ENCODE data around the gene STXBP6.

The STXBP6 gene

DNA sequence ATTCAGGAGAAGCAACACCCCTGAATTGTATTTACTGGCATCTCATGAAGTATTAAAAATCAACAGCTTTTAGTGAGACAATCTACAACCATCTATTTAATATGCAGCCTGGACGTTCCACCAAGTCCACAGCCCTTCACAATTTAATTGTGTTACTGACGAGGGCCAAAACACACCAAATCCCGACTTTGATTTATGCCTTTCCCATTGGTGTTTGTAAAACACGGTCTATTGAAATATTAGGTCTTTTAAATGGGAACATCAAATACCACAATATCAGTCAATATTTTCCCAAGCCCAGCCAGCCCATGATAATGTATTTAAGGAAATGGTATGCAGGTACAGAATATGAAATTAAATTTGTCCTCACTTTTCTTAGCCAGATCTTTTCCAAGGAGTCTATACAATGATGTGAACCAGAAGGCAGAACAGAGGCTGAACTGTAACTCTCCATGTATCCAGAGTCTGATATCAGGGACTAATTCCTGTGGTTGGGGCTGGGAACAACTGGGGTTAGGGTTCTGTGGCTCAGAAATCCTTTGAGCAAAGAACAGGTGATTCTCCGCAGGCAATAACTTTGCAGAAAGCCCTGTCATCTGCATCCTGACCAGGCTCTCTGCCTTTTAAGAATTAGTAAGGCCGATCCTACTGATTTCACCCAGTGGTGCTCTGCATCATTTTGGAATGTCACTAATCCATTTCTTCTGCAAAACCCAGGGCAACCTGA lies 236.7 kb downstream of the STXBP6 start:
- Histone ChIP-seq H3K27me3 (ENCODE audit: low read length) (no peaks in the 10 kb centered on the region), H3K9ac (ENCODE audit: low read length) (no peak overlapping the region), H3K79me2 (ENCODE audit: insufficient read depth, low read length) (no peaks in the 10 kb centered on the region), H3F3A (ENCODE audit: insufficient read depth) (no peaks in the 10 kb centered on the region), H3K9me2 (replicated peaks; ENCODE audit: insufficient read depth, low read length) (no peaks in the 10 kb centered on the region), H2AFZ (ENCODE audit: low read depth, low read length, severe bottlenecking) (no peak overlapping the region), H3K4me2 (ENCODE audit: low read depth, low read length, poor library complexity, severe bottlenecking) (no peak overlapping the region), H3K9me3 (ENCODE audit: insufficient read depth, low read length) (no peaks in the 10 kb centered on the region), H3K36me3 (ENCODE audit: low read length) (no peaks in the 10 kb centered on the region), H4K20me1 (ENCODE audit: low read depth, low read length) (no peaks in the 10 kb centered on the region), H3K27ac (ENCODE audit: low read depth, low read length) (no peak overlapping the region), H3K4me3 (ENCODE audit: insufficient read depth, low read length, poor library complexity, severe bottlenecking) (no peak overlapping the region)
- no peak for TF ChIP-seq EZH2phosphoT487 (conservative IDR thresholded peaks at IDR 0.05; ENCODE audit: low read length)
- TF ChIP-seq CTCF (IDR thresholded peaks at IDR 0.05; ENCODE audit: insufficient read depth, low read length, poor library complexity, severe bottlenecking): no peak

GRCh38 chr14:24809135-24809534 lies 240.8 kb downstream of the STXBP6 start:
- no peak overlapping the region for H3K9ac ChIP-seq (ENCODE audit: low read length)
- H3K4me3 ChIP-seq (ENCODE audit: insufficient read depth, low read length, poor library complexity, severe bottlenecking): no peak overlapping the region
- H3K79me2 ChIP-seq (ENCODE audit: insufficient read depth, low read length): no peaks in the 10 kb centered on the region
- TF ChIP-seq CTCF (IDR thresholded peaks at IDR 0.05; ENCODE audit: insufficient read depth, low read length, poor library complexity, severe bottlenecking) (no peak), EZH2phosphoT487 (conservative IDR thresholded peaks at IDR 0.05; ENCODE audit: low read length) (no peak)
- no peaks in the 10 kb centered on the region for H3K9me2 ChIP-seq (replicated peaks; ENCODE audit: insufficient read depth, low read length)
- no peaks in the 10 kb centered on the region for H3F3A ChIP-seq (ENCODE audit: insufficient read depth)
- H3K27me3 ChIP-seq (ENCODE audit: low read length): no peaks in the 10 kb centered on the region
- no peaks in the 10 kb centered on the region for H3K36me3 ChIP-seq (ENCODE audit: low read length)
- H4K20me1 ChIP-seq (ENCODE audit: low read depth, low read length): no peaks in the 10 kb centered on the region
- no peak overlapping the region for H3K27ac ChIP-seq (ENCODE audit: low read depth, low read length)
- no peak overlapping the region for H2AFZ ChIP-seq (ENCODE audit: low read depth, low read length, severe bottlenecking)
- H3K4me2 ChIP-seq (ENCODE audit: low read depth, low read length, poor library complexity, severe bottlenecking): no peak overlapping the region
- no peaks in the 10 kb centered on the region for H3K9me3 ChIP-seq (ENCODE audit: insufficient read depth, low read length)

DNA sequence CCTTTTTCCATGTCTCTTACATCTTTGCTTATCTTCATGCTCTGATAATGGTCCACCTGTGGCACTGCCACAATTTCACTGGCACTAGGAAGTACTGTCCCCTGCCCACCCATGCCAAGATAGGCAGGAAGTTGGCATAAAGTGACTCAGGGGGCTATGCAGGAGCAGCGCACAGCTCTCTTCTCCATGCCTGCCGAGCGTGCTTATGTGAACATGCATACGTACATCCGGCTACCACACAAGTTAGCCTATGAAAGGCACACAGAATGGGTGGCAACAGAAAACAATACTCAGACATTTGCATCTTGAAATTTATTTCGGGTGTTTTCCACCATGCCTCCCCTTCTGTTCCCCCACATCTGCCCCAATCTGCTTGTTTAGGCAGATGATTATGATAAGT lies 241.5 kb downstream of the STXBP6 start:
- Histone ChIP-seq H3K36me3 (ENCODE audit: low read length) (no peaks in the 10 kb centered on the region), H2AFZ (ENCODE audit: low read depth, low read length, severe bottlenecking) (no peak overlapping the region), H3K27me3 (ENCODE audit: low read length) (no peaks in the 10 kb centered on the region), H3K79me2 (ENCODE audit: insufficient read depth, low read length) (no peaks in the 10 kb centered on the region), H3K9me2 (replicated peaks; ENCODE audit: insufficient read depth, low read length) (no peaks in the 10 kb centered on the region), H3K27ac (ENCODE audit: low read depth, low read length) (no peak overlapping the region), H3K4me3 (ENCODE audit: insufficient read depth, low read length, poor library complexity, severe bottlenecking) (no peak overlapping the region), H3K9me3 (ENCODE audit: insufficient read depth, low read length) (no peaks in the 10 kb centered on the region), H3K9ac (ENCODE audit: low read length) (no peak overlapping the region), H4K20me1 (ENCODE audit: low read depth, low read length) (no peaks in the 10 kb centered on the region), H3K4me2 (ENCODE audit: low read depth, low read length, poor library complexity, severe bottlenecking) (no peak overlapping the region), H3F3A (ENCODE audit: insufficient read depth) (no peaks in the 10 kb centered on the region)
- TF ChIP-seq EZH2phosphoT487 (conservative IDR thresholded peaks at IDR 0.05; ENCODE audit: low read length): no peak

GRCh38 chr14:24806061-24806678 lies 243.8 kb downstream of the STXBP6 start:
- no peak overlapping the region for H3K9ac ChIP-seq (ENCODE audit: low read length)
- H4K20me1 ChIP-seq (ENCODE audit: low read depth, low read length): no peaks in the 10 kb centered on the region
- no peaks in the 10 kb centered on the region for H3K27me3 ChIP-seq (ENCODE audit: low read length)
- no peaks in the 10 kb centered on the region for H3F3A ChIP-seq (ENCODE audit: insufficient read depth)
- no peaks in the 10 kb centered on the region for H3K79me2 ChIP-seq (ENCODE audit: insufficient read depth, low read length)
- no peaks in the 10 kb centered on the region for H3K9me3 ChIP-seq (ENCODE audit: insufficient read depth, low read length)
- H3K4me2 ChIP-seq (ENCODE audit: low read depth, low read length, poor library complexity, severe bottlenecking): no peak overlapping the region
- no peak overlapping the region for H2AFZ ChIP-seq (ENCODE audit: low read depth, low read length, severe bottlenecking)
- TF ChIP-seq CTCF (IDR thresholded peaks at IDR 0.05; ENCODE audit: insufficient read depth, low read length, poor library complexity, severe bottlenecking): peak; percentile 70
- no peak for TF ChIP-seq EZH2phosphoT487 (conservative IDR thresholded peaks at IDR 0.05; ENCODE audit: low read length)
- no peak overlapping the region for H3K27ac ChIP-seq (ENCODE audit: low read depth, low read length)
- H3K4me3 ChIP-seq (ENCODE audit: insufficient read depth, low read length, poor library complexity, severe bottlenecking): no peak overlapping the region
- H3K36me3 ChIP-seq (ENCODE audit: low read length): no peaks in the 10 kb centered on the region
- no peaks in the 10 kb centered on the region for H3K9me2 ChIP-seq (replicated peaks; ENCODE audit: insufficient read depth, low read length)

Measured in SU-DHL-6 (cell line).